Measurements from ENCODE around the gene PRKCE. TPM values are rescaled to one million over a fixed set of nuclear protein-coding genes. Genes with fewer than 3 reads are reported as not detected.

PRKCE gene
- total RNA-seq, 5 donors from 2014 or later (not counting 1 experiment from before 2014, with no cell fraction given) = 16.5 to 29.8 (median 23.4) TPM

DNA sequence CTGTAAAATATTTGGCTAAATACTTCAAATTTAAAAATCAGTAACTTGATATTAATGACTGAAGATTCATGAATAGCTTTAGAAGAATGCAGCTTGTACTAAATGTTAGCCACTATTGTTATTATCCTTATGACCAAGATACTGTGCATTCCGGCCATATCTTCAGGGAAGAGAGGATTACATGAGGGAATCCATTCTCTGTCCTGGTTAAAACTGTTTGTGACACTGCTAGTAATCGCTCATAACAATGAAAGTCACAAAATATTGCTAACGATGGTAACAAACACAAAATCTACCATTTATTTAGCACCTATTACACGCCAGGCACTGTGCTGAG, 217.7 kb downstream of the PRKCE start:
- no peak for ATAC-seq (replicated peaks in 1 of 4)
- ChIA-PET CTCF (interaction anchor here (0.6 to 0.7 kb wide), 2 partner anchors 67 to 193 kb away, joined by 3 to 4 read pairs; no protein-coding TSS in a partner anchor), POLR2A (interaction anchor here in 1 of 2 donors (0.6 kb wide), 2 partner anchors 19 to 111 kb away, joined by 3 to 4 read pairs; no protein-coding TSS in a partner anchor)
- Histone ChIP-seq H3K36me3 (ENCODE audit: control insufficient read depth in 2 of 2, extremely low read depth in 1 of 2, insufficient read depth in 1 of 2, low read length in 1 of 2) (no peaks in the 10 kb centered on the region), H3K27me3 (replicated peaks in 1 of 2; ENCODE audit: control insufficient read depth in 2 of 2, extremely low read depth in 1 of 2, insufficient read depth in 2 of 2, low read length in 1 of 2) (no peaks in the 10 kb centered on the region), H3K4me3 (ENCODE audit: control insufficient read depth in 1 of 2, extremely low read depth in 1 of 2, low read length in 1 of 2) (no peak overlapping the region), H3K4me1 (ENCODE audit: control insufficient read depth in 1 of 2, extremely low read depth in 1 of 2, insufficient read depth in 2 of 2, low read length in 2 of 2) (no peaks in the 10 kb centered on the region), H3K27ac (ENCODE audit: low read length) (no peak overlapping the region), H3K9me3 (no peaks in the 10 kb centered on the region)
- no peaks in the 10 kb centered on the region for H3K27me3 Mint-ChIP-seq
- no peak for DNase-seq
- WGBS (ENCODE audit: insufficient coverage) = no CpG with 5 or more reads among the region's 4 CpGs
- no peak overlapping the region for H3K4me3 Mint-ChIP-seq
- no peak overlapping the region for H3K27ac Mint-ChIP-seq
- H3K4me1 Mint-ChIP-seq = peaks cover 0 to 6% (median 2%) of the 10 kb centered on the region in 3 donors
- H3K9me3 Mint-ChIP-seq = no peaks in the 10 kb centered on the region
- H3K36me3 Mint-ChIP-seq = peaks cover 16% of the 10 kb centered on the region

DNA sequence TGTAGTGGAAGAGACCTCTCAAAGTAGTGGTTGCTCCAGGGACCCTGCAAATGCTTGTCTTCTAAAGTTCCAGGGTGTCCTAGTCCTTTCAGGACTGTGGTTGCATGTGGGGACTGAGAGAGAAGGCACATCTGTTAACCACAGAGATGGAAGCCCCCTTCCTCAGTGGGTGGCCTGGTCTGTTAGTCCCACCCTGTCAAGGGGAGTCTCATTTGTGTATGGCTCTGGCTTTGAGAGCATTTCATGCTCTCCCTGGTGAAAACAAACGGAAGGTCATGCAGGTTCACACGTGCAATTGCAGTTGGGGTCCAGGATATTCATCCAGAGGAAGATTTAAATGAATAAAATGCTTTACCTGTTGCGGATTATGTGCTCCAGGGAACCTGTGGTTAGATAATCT, 219.6 kb downstream of the PRKCE start:
- H3K27me3 ChIP-seq (replicated peaks in 1 of 2; ENCODE audit: control insufficient read depth in 2 of 2, extremely low read depth in 1 of 2, insufficient read depth in 2 of 2, low read length in 1 of 2) = no peaks in the 10 kb centered on the region
- H3K36me3 ChIP-seq (ENCODE audit: control insufficient read depth in 2 of 2, extremely low read depth in 1 of 2, insufficient read depth in 1 of 2, low read length in 1 of 2) = no peaks in the 10 kb centered on the region
- H3K4me1 Mint-ChIP-seq = peaks cover 0 to 6% (median 2%) of the 10 kb centered on the region in 3 donors
- ChIA-PET CTCF (no interaction called here), POLR2A (no interaction called here)
- H3K9me3 Mint-ChIP-seq = peaks cover under 1 to 9% (median 6%) of the 10 kb centered on the region in 3 donors
- no peak overlapping the region for H3K4me3 Mint-ChIP-seq
- no peaks in the 10 kb centered on the region for H3K4me1 ChIP-seq (ENCODE audit: control insufficient read depth in 1 of 2, extremely low read depth in 1 of 2, insufficient read depth in 2 of 2, low read length in 2 of 2)
- no peak overlapping the region for H3K4me3 ChIP-seq (ENCODE audit: control insufficient read depth in 1 of 2, extremely low read depth in 1 of 2, low read length in 1 of 2)
- no peak overlapping the region for H3K27ac Mint-ChIP-seq
- no peak for ATAC-seq (replicated peaks in 1 of 4)
- WGBS (ENCODE audit: insufficient coverage) = 58% methylated on average over 3 of the region's 3 CpGs
- no peak for DNase-seq
- peaks cover 28% of the 10 kb centered on the region for H3K36me3 Mint-ChIP-seq
- no peak overlapping the region for H3K27ac ChIP-seq (ENCODE audit: low read length)
- H3K9me3 ChIP-seq = no peaks in the 10 kb centered on the region
- H3K27me3 Mint-ChIP-seq = no peaks in the 10 kb centered on the region

DNA sequence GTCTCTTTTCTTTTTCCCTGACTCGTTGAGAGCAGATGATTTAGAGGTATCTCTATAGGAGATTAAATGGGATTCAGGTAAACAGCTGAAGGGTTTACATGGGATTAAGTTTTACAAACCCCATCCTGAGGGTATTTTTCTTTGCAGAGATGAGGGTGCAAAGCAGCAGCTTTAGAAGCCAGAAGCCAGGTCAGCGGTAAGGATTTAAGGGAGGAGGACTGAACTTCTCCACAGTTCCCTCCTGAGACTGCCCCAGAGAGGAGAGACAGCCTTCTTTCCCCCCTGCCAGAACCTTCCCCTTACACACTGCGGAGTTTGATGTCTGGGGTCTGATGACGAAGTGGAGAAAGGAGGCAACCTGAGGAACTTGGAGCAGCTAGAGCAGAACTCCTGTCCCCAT, 220.1 kb downstream of the PRKCE start:
- ChIA-PET POLR2A (no interaction called here), CTCF (no interaction called here)
- Mint-ChIP-seq H3K4me1 (peaks cover 0 to 6% (median 2%) of the 10 kb centered on the region in 3 donors), H3K36me3 (peaks cover 33% of the 10 kb centered on the region), H3K27me3 (no peaks in the 10 kb centered on the region), H3K27ac (no peak overlapping the region), H3K9me3 (peaks cover 6 to 14% (median 11%) of the 10 kb centered on the region in 3 donors), H3K4me3 (no peak overlapping the region)
- H3K36me3 ChIP-seq (ENCODE audit: control insufficient read depth in 2 of 2, extremely low read depth in 1 of 2, insufficient read depth in 1 of 2, low read length in 1 of 2) = no peaks in the 10 kb centered on the region
- H3K4me3 ChIP-seq (ENCODE audit: control insufficient read depth in 1 of 2, extremely low read depth in 1 of 2, low read length in 1 of 2) = no peak overlapping the region
- H3K27ac ChIP-seq (ENCODE audit: low read length) = no peak overlapping the region
- peaks cover 4% of the 10 kb centered on the region for H3K9me3 ChIP-seq
- no peaks in the 10 kb centered on the region for H3K27me3 ChIP-seq (replicated peaks in 1 of 2; ENCODE audit: control insufficient read depth in 2 of 2, extremely low read depth in 1 of 2, insufficient read depth in 2 of 2, low read length in 1 of 2)
- no CpG with 5 or more reads among the region's 4 CpGs for WGBS (ENCODE audit: insufficient coverage)
- no peak for DNase-seq
- H3K4me1 ChIP-seq (ENCODE audit: control insufficient read depth in 1 of 2, extremely low read depth in 1 of 2, insufficient read depth in 2 of 2, low read length in 2 of 2) = no peaks in the 10 kb centered on the region
- ATAC-seq (replicated peaks in 1 of 4) = no peak

DNA sequence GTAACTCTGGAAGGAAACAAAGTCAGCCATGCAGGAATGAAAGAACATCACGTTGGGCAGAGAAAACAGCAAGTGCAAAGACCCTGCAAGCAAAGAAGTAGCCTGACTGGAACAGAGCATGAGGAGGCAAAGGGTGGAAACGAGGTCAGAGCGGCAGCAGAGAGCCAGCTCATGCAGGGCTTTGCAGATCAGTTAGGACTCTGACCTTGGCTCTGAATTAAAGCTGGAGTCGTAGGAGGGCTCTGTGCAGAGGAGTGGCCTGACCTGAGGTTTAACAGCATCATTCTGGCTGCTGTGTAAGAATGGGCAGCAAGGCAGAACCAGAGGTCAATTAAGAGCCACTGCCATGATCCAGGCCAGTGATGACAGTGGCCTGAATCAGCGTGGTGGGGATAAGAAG, 220.7 kb downstream of the PRKCE start:
- no peaks in the 10 kb centered on the region for H3K36me3 ChIP-seq (ENCODE audit: control insufficient read depth in 2 of 2, extremely low read depth in 1 of 2, insufficient read depth in 1 of 2, low read length in 1 of 2)
- Mint-ChIP-seq H3K4me1 (peaks cover 0 to 5% (median 2%) of the 10 kb centered on the region in 3 donors), H3K36me3 (peaks cover 37% of the 10 kb centered on the region), H3K27me3 (no peaks in the 10 kb centered on the region), H3K9me3 (peaks cover 10 to 19% (median 14%) of the 10 kb centered on the region in 3 donors), H3K27ac (no peak overlapping the region), H3K4me3 (no peak overlapping the region)
- H3K9me3 ChIP-seq = peaks cover 7% of the 10 kb centered on the region
- ChIA-PET POLR2A (no interaction called here), CTCF (no interaction called here)
- no peak overlapping the region for H3K4me3 ChIP-seq (ENCODE audit: control insufficient read depth in 1 of 2, extremely low read depth in 1 of 2, low read length in 1 of 2)
- ATAC-seq (replicated peaks in 1 of 4) (no peak), DNase-seq (no peak)
- no peak overlapping the region for H3K27ac ChIP-seq (ENCODE audit: low read length)
- no peaks in the 10 kb centered on the region for H3K4me1 ChIP-seq (ENCODE audit: control insufficient read depth in 1 of 2, extremely low read depth in 1 of 2, insufficient read depth in 2 of 2, low read length in 2 of 2)
- no peaks in the 10 kb centered on the region for H3K27me3 ChIP-seq (replicated peaks in 1 of 2; ENCODE audit: control insufficient read depth in 2 of 2, extremely low read depth in 1 of 2, insufficient read depth in 2 of 2, low read length in 1 of 2)
- 85% methylated on average over 5 of the region's 5 CpGs for WGBS (ENCODE audit: insufficient coverage)

DNA sequence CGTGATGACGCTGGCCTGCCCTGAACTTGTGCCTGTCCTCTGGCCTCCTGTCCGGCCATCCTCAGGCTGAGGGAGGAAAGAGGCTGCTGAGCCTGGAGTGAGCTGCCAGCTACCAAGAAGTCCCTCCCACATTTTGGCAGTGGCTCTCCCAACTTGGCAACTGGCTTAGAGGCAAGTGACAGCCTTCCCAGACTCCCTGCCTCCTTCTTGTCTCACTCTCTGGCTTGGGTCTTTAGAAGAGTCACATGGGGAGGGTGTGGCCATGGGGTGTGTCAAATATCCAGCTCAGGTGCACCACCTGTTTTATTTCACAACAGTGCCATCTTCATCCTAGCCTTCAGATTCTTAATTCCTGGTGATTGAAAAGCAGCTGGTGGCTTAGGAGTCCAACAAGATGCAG, 222.9 kb downstream of the PRKCE start:
- Mint-ChIP-seq H3K27me3 (no peaks in the 10 kb centered on the region), H3K36me3 (peaks cover 47% of the 10 kb centered on the region), H3K4me3 (no peak overlapping the region), H3K4me1 (no peaks in the 10 kb centered on the region), H3K9me3 (peaks cover 10 to 22% (median 16%) of the 10 kb centered on the region in 3 donors), H3K27ac (no peak overlapping the region)
- Histone ChIP-seq H3K27ac (ENCODE audit: low read length) (no peak overlapping the region), H3K27me3 (replicated peaks in 1 of 2; ENCODE audit: control insufficient read depth in 2 of 2, extremely low read depth in 1 of 2, insufficient read depth in 2 of 2, low read length in 1 of 2) (no peaks in the 10 kb centered on the region), H3K9me3 (peaks cover 7% of the 10 kb centered on the region), H3K4me1 (ENCODE audit: control insufficient read depth in 1 of 2, extremely low read depth in 1 of 2, insufficient read depth in 2 of 2, low read length in 2 of 2) (no peaks in the 10 kb centered on the region), H3K4me3 (ENCODE audit: control insufficient read depth in 1 of 2, extremely low read depth in 1 of 2, low read length in 1 of 2) (no peak overlapping the region), H3K36me3 (ENCODE audit: control insufficient read depth in 2 of 2, extremely low read depth in 1 of 2, insufficient read depth in 1 of 2, low read length in 1 of 2) (no peaks in the 10 kb centered on the region)
- ChIA-PET CTCF (no interaction called here), POLR2A (interaction anchor here in 1 of 2 donors (0.9 kb wide), 1 partner anchor 13 kb away, joined by 3 read pairs; no protein-coding TSS in a partner anchor)
- DNase-seq (no peak), ATAC-seq (replicated peaks in 1 of 4) (no peak)
- 100% methylated on average over 3 of the region's 3 CpGs for WGBS (ENCODE audit: insufficient coverage)

DNA sequence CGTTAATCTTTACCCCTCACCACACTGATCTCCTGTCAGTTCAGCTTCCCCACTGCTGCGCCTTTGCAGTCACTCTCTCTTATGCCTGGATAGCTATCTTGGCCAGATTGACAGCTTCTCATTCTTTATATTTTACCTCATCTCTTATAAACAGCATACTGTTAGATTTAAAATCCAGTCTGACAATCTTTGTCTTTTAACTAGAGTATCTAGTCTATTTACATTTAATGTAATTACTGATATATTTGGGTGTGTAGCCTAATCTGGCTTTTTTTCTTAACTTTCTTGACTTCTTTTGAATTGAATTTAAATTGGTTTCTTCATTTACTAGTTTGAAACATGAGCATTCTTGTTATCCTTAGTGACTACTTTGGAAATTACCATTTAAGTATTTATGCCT, 225.1 kb downstream of the PRKCE start:
- Mint-ChIP-seq H3K36me3 (peaks cover 49% of the 10 kb centered on the region), H3K27me3 (no peaks in the 10 kb centered on the region), H3K4me3 (no peak overlapping the region), H3K27ac (no peak overlapping the region), H3K4me1 (no peaks in the 10 kb centered on the region), H3K9me3 (peaks cover 10 to 22% (median 16%) of the 10 kb centered on the region in 3 donors)
- POLR2A ChIA-PET = interaction anchor here in 1 of 2 donors (0.6 kb wide), 1 partner anchor 898 kb away, joined by 3 read pairs; no protein-coding TSS in a partner anchor
- H3K27me3 ChIP-seq (replicated peaks in 1 of 2; ENCODE audit: control insufficient read depth in 2 of 2, extremely low read depth in 1 of 2, insufficient read depth in 2 of 2, low read length in 1 of 2) = no peaks in the 10 kb centered on the region
- H3K36me3 ChIP-seq (ENCODE audit: control insufficient read depth in 2 of 2, extremely low read depth in 1 of 2, insufficient read depth in 1 of 2, low read length in 1 of 2) = no peaks in the 10 kb centered on the region
- no peak for ATAC-seq (replicated peaks in 1 of 4)
- no peaks in the 10 kb centered on the region for H3K4me1 ChIP-seq (ENCODE audit: control insufficient read depth in 1 of 2, extremely low read depth in 1 of 2, insufficient read depth in 2 of 2, low read length in 2 of 2)
- 54% methylated on average over 1 of the region's 2 CpGs for WGBS (ENCODE audit: insufficient coverage)
- DNase-seq = no peak
- no peak overlapping the region for H3K27ac ChIP-seq (ENCODE audit: low read length)
- no peak overlapping the region for H3K4me3 ChIP-seq (ENCODE audit: control insufficient read depth in 1 of 2, extremely low read depth in 1 of 2, low read length in 1 of 2)
- CTCF ChIA-PET = no interaction called here
- peaks cover 7% of the 10 kb centered on the region for H3K9me3 ChIP-seq

DNA sequence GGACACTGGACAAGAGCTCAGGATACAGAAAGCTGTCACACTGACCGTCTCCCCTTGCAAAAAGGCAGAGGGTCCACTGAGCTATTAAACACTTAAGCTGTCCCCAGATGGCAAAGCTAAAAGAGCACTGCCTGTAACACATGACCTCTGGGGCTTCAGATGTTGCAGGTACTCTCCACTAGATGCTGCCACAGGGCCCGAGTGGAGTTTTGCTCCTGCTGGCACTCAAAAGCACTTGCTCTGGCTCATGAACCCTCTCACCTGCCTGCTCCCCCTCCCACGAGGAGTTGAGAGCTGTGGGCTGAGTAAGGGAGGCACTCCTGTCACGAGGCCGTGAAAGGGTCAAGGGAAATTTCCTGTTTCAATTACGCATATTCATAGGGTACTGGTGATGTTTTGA, 227.9 kb downstream of the PRKCE start:
- no peak for DNase-seq
- 100% methylated on average over 1 of the region's 6 CpGs for WGBS (ENCODE audit: insufficient coverage)
- Histone ChIP-seq H3K4me1 (ENCODE audit: control insufficient read depth in 1 of 2, extremely low read depth in 1 of 2, insufficient read depth in 2 of 2, low read length in 2 of 2) (no peaks in the 10 kb centered on the region), H3K9me3 (peaks cover 7% of the 10 kb centered on the region), H3K27me3 (replicated peaks in 1 of 2; ENCODE audit: control insufficient read depth in 2 of 2, extremely low read depth in 1 of 2, insufficient read depth in 2 of 2, low read length in 1 of 2) (no peaks in the 10 kb centered on the region), H3K36me3 (ENCODE audit: control insufficient read depth in 2 of 2, extremely low read depth in 1 of 2, insufficient read depth in 1 of 2, low read length in 1 of 2) (no peaks in the 10 kb centered on the region), H3K27ac (ENCODE audit: low read length) (no peak overlapping the region), H3K4me3 (ENCODE audit: control insufficient read depth in 1 of 2, extremely low read depth in 1 of 2, low read length in 1 of 2) (no peak overlapping the region)
- Mint-ChIP-seq H3K4me3 (no peak overlapping the region), H3K27me3 (no peaks in the 10 kb centered on the region), H3K4me1 (peaks cover 0 to 2% (median 0%) of the 10 kb centered on the region in 3 donors), H3K9me3 (peaks cover 10 to 22% (median 16%) of the 10 kb centered on the region in 3 donors), H3K27ac (no peak overlapping the region), H3K36me3 (peaks cover 43% of the 10 kb centered on the region)
- no peak for ATAC-seq (replicated peaks in 1 of 4)
- POLR2A ChIA-PET = no interaction called here
- CTCF ChIA-PET = interaction anchor here in 1 of 2 donors (0.6 kb wide), 1 partner anchor 205 kb away, joined by 8 read pairs; no protein-coding TSS in a partner anchor
